Endothelial cell (in vitro differentiated cells): ENCODE results near the gene TIGIT. TPM values are rescaled to one million over a fixed set of nuclear protein-coding genes. Genes with fewer than 3 reads are reported as not detected.
A peak's percentile ranks its signal among the peaks of the same experiment; 100 is the strongest.

ENCODE experiments used
- DNase-seq: peaks from one replicate; pipeline ENCODE4 v3.0.0; 2021; ENCODE audit warnings: low spot score
- H3K27ac Mint-ChIP-seq: one replicate; pipeline ENCODE4 v1.8.0; 2021; ENCODE audit warnings: mixed read lengths, inconsistent platforms; ENCODE audit not compliant: unreplicated experiment
- H3K27me3 Mint-ChIP-seq: one replicate; pipeline ENCODE4 v1.8.0; 2021; ENCODE audit warnings: mild to moderate bottlenecking, moderate library complexity, mixed read lengths, inconsistent platforms; ENCODE audit not compliant: unreplicated experiment
- H3K36me3 Mint-ChIP-seq: one replicate; pipeline ENCODE4 v1.8.0; 2021; ENCODE audit warnings: mild to moderate bottlenecking, low read depth, mixed read lengths, inconsistent platforms; ENCODE audit not compliant: unreplicated experiment
- H3K4me1 Mint-ChIP-seq: one replicate; pipeline ENCODE4 v1.8.0; 2021; ENCODE audit warnings: mild to moderate bottlenecking, mixed read lengths, inconsistent platforms; ENCODE audit not compliant: unreplicated experiment
- H3K4me3 Mint-ChIP-seq: one replicate; pipeline ENCODE4 v1.8.0; 2021; ENCODE audit warnings: mild to moderate bottlenecking, mixed read lengths, inconsistent platforms; ENCODE audit not compliant: unreplicated experiment
- H3K9me3 Mint-ChIP-seq: one replicate; pipeline ENCODE4 v1.8.0; 2021; ENCODE audit warnings: mixed read lengths, inconsistent platforms; ENCODE audit not compliant: unreplicated experiment
- CTCF ChIP-seq: fragments of 200-600 bp; sonication (generic); IDR thresholded peaks from one replicate; pipeline ENCODE4 v1.5.0; 2021; ENCODE audit warnings: antibody characterized with exemption; ENCODE audit not compliant: unreplicated experiment
- total RNA-seq: library from RNA; stranded (reverse); fragmentation: NEBNext Ultra II Directional; extraction: Animal tissue kit (Norgen Biotek cat#: 25700); gene quantifications from one replicate; pipeline ENCODE4 v1.2.1, GENCODE V29; 2021; ENCODE audit not compliant: unreplicated experiment

Gene TIGIT
- total RNA-seq, 1 donor from 2014 or later = not detected

- Mint-ChIP-seq H3K27ac (peak overlapping the region; percentile 21), H3K27me3 (peaks cover 1% of the 10 kb centered on the region), H3K36me3 (no peaks in the 10 kb centered on the region), H3K4me3 (no peak overlapping the region), H3K9me3 (no peaks in the 10 kb centered on the region), H3K4me1 (peaks cover 46% of the 10 kb centered on the region)
- no peak for TF ChIP-seq CTCF
- DNase-seq = no peak
Measured at GRCh38 chr3:114333180-114333922, 39.5 kb downstream of the TIGIT start.

- H3K9me3 Mint-ChIP-seq = no peaks in the 10 kb centered on the region
- H3K36me3 Mint-ChIP-seq = no peaks in the 10 kb centered on the region
- H3K27me3 Mint-ChIP-seq = peaks cover 1% of the 10 kb centered on the region
- H3K27ac Mint-ChIP-seq = no peak overlapping the region
- H3K4me3 Mint-ChIP-seq = no peak overlapping the region
- TF ChIP-seq CTCF = no peak
- H3K4me1 Mint-ChIP-seq = peaks cover 46% of the 10 kb centered on the region
- no peak for DNase-seq
Measured at GRCh38 chr3:114333923-114334240, 40.1 kb downstream of the TIGIT start.

GRCh38 chr3:114336122-114336697 lies 42.4 kb downstream of the TIGIT start:
- H3K9me3 Mint-ChIP-seq = no peaks in the 10 kb centered on the region
- no peak overlapping the region for H3K4me3 Mint-ChIP-seq
- no peaks in the 10 kb centered on the region for H3K36me3 Mint-ChIP-seq
- H3K4me1 Mint-ChIP-seq = peaks cover 38% of the 10 kb centered on the region
- peak; percentile 80 for TF ChIP-seq CTCF
- no peaks in the 10 kb centered on the region for H3K27me3 Mint-ChIP-seq
- no peak overlapping the region for H3K27ac Mint-ChIP-seq
- no peak for DNase-seq

GRCh38 chr3:114336857-114337256 lies 43.0 kb downstream of the TIGIT start:
- Mint-ChIP-seq H3K9me3 (no peaks in the 10 kb centered on the region), H3K4me1 (peaks cover 35% of the 10 kb centered on the region), H3K27ac (no peak overlapping the region), H3K36me3 (no peaks in the 10 kb centered on the region), H3K27me3 (no peaks in the 10 kb centered on the region), H3K4me3 (no peak overlapping the region)
- DNase-seq = no peak
- TF ChIP-seq CTCF = no peak

DNA sequence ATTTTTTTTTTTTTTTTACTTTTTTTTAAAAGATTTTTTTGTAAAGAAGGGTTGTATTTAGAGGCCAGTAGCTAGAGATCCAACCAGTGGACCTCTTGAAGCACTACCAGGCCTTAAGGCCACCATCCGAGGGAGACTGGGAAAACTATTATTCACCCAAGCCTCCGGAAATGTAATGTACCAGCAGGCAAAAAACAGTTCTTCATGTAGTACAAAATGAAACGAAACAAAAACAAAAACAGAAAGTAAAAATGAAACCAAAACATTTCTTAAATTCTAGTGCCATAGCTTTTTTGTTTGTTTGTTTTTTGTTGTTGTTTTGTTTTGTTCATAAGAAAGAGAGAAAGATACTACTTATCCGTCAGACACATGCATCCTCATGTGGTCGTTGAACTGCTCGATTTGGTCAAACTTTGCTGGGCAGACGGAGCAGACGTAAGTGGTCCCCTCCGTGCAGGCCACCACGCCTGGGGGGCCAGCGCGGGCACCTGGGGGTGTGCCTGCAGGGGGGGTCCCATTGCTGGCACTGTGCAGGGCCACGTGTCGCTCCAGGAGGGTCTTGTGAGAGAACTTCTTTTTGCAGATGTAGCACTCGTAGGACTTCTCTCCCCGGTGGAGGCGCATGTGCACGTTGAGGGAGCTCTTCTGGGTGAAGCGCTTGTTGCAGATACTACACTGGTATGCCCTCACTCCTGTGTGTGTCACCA lies 45.0 kb downstream of the TIGIT start:
- Mint-ChIP-seq H3K9me3 (no peaks in the 10 kb centered on the region), H3K4me3 (no peak overlapping the region), H3K36me3 (no peaks in the 10 kb centered on the region), H3K4me1 (peaks cover 20% of the 10 kb centered on the region), H3K27ac (no peak overlapping the region), H3K27me3 (no peaks in the 10 kb centered on the region)
- DNase-seq = no peak
- TF ChIP-seq CTCF = no peak
